ENCODE data around the gene EGFL6.
"Not testable (repeated sequence)": the region's sequence is repeated elsewhere in the genome, so short reads cannot be mapped to it uniquely, and the experiment has no call there.

The EGFL6 gene

DNA sequence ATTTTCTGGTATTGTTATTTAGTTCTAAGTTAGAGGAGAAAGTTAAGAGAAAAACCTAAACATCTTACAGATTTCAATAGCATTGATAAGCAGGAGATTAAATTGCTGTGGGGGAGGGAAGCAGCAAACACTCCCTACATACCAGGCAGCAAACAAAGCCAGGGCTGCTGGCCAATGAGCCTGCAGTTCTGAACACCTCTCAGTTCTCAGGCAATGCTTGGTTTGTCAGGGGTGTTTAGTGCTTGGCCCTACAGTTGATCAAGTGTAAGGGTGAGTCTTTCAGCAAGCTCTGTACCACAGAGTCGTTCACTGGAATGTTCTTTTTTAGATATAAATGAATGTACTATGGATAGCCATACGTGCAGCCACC lies 38.6 kb downstream of the EGFL6 start:
- Histone ChIP-seq H3K9me3 (ENCODE audit: insufficient read depth, low read length) (no peaks in the 10 kb centered on the region), H3K9ac (ENCODE audit: insufficient read length, low read depth) (no peak overlapping the region), H3K27me3 (ENCODE audit: insufficient read depth, insufficient read length) (no peaks in the 10 kb centered on the region), H3K4me3 (ENCODE audit: insufficient read length, low read depth) (no peak overlapping the region), H3K36me3 (ENCODE audit: insufficient read depth, insufficient read length, low read length) (no peaks in the 10 kb centered on the region), H3K4me1 (ENCODE audit: insufficient read depth, insufficient read length) (no peaks in the 10 kb centered on the region)
- TF ChIP-seq YY1 (IDR thresholded peaks at IDR 0.05; ENCODE audit: insufficient read depth, insufficient read length), result no peak
- TF ChIP-seq SUZ12 (IDR thresholded peaks at IDR 0.05; ENCODE audit: extremely low read depth, insufficient read depth, insufficient read length), result no peak
- no peak for TF ChIP-seq ZNF274 (IDR thresholded peaks at IDR 0.05; ENCODE audit: low read depth, low read length)
- peak; percentile 15 for DNase-seq (ENCODE audit: low read depth, low spot score)

DNA sequence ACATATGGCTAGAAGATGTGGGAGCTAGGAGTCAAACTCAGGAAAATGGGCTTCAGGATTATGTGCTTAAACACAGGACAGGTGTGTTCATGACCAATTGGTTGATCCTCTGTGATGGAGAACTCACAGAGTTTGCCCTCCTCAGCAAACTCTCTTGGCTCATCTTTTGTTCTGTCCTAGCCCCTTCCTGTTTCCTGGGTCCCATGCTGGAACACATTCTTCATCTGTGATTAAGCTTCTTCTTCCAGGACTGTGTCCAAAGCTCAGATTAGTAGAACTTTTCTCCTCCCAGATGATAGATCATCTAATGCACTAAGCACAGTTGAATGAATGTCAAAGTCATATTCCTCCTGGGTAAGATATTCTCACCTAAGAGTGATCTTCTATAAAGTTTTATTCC lies 44.8 kb downstream of the EGFL6 start:
- DNase-seq (ENCODE audit: low read depth, low spot score), result no peak
- Histone ChIP-seq H3K4me1 (ENCODE audit: insufficient read depth, insufficient read length) (no peaks in the 10 kb centered on the region), H3K36me3 (ENCODE audit: insufficient read depth, insufficient read length, low read length) (no peaks in the 10 kb centered on the region), H3K9me3 (ENCODE audit: insufficient read depth, low read length) (peaks cover 9% of the 10 kb centered on the region; the same call in 1 of the 2 replicates), H3K4me3 (ENCODE audit: insufficient read length, low read depth) (no peak overlapping the region), H3K9ac (ENCODE audit: insufficient read length, low read depth) (no peak overlapping the region), H3K27me3 (ENCODE audit: insufficient read depth, insufficient read length) (no peaks in the 10 kb centered on the region)
- TF ChIP-seq SUZ12 (IDR thresholded peaks at IDR 0.05; ENCODE audit: extremely low read depth, insufficient read depth, insufficient read length) (no peak), ZNF274 (IDR thresholded peaks at IDR 0.05; ENCODE audit: low read depth, low read length) (no peak), YY1 (IDR thresholded peaks at IDR 0.05; ENCODE audit: insufficient read depth, insufficient read length) (no peak)

GRCh38 chrX:13620207-13620606 lies 50.8 kb downstream of the EGFL6 start:
- Histone ChIP-seq H3K9ac (ENCODE audit: insufficient read length, low read depth) (no peak overlapping the region), H3K9me3 (ENCODE audit: insufficient read depth, low read length) (peaks cover 17% of the 10 kb centered on the region; the same call in 1 of the 2 replicates), H3K27me3 (ENCODE audit: insufficient read depth, insufficient read length) (no peaks in the 10 kb centered on the region), H3K4me1 (ENCODE audit: insufficient read depth, insufficient read length) (peaks cover 4% of the 10 kb centered on the region), H3K4me3 (ENCODE audit: insufficient read length, low read depth) (no peak overlapping the region), H3K36me3 (ENCODE audit: insufficient read depth, insufficient read length, low read length) (no peaks in the 10 kb centered on the region)
- peak; percentile 50 for DNase-seq (ENCODE audit: low read depth, low spot score)
- TF ChIP-seq ZNF274 (IDR thresholded peaks at IDR 0.05; ENCODE audit: low read depth, low read length) (no peak), SUZ12 (IDR thresholded peaks at IDR 0.05; ENCODE audit: extremely low read depth, insufficient read depth, insufficient read length) (no peak), YY1 (IDR thresholded peaks at IDR 0.05; ENCODE audit: insufficient read depth, insufficient read length) (no peak)

DNA sequence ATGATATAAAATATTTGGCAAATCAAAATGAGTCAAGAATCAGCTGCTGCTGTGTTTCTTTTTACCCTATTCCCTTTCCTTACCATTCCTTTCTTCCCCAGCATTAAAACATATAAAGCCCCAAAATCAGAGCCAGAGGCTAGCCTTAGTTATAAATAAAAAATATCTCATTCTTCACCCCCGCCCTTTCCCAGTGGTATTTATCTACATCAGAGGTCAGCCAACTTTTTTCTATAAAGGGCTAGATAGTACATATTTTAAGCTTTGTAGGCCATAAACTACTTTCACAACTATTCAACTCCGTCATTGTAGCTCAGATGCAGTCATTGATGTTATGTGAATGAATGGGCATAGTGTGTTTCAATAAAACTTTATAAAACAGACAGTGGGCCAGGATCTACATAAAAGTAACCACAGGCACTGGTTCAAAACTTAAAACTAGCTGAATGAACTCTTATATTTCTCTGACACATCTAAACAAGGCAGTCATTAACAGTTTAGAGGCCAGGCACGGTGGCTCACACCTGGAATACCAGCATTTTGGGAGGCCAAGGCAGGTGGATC lies 53.1 kb downstream of the EGFL6 start:
- TF ChIP-seq ZNF274 (IDR thresholded peaks at IDR 0.05; ENCODE audit: low read depth, low read length) (no peak), SUZ12 (IDR thresholded peaks at IDR 0.05; ENCODE audit: extremely low read depth, insufficient read depth, insufficient read length) (no peak), YY1 (IDR thresholded peaks at IDR 0.05; ENCODE audit: insufficient read depth, insufficient read length) (no peak)
- Histone ChIP-seq H3K27me3 (ENCODE audit: insufficient read depth, insufficient read length) (no peaks in the 10 kb centered on the region), H3K4me1 (ENCODE audit: insufficient read depth, insufficient read length) (peaks cover 4% of the 10 kb centered on the region), H3K9ac (ENCODE audit: insufficient read length, low read depth) (no peak overlapping the region), H3K36me3 (ENCODE audit: insufficient read depth, insufficient read length, low read length) (no peaks in the 10 kb centered on the region), H3K9me3 (ENCODE audit: insufficient read depth, low read length) (peaks cover 17% of the 10 kb centered on the region; the same call in 1 of the 2 replicates), H3K4me3 (ENCODE audit: insufficient read length, low read depth) (no peak overlapping the region)
- no peak for DNase-seq (ENCODE audit: low read depth, low spot score)

GRCh38 chrX:13627306-13627705 lies 57.9 kb downstream of the EGFL6 start:
- DNase-seq (ENCODE audit: low read depth, low spot score), result no peak
- H3K4me3 ChIP-seq (ENCODE audit: insufficient read length, low read depth), result no peak overlapping the region
- no peaks in the 10 kb centered on the region for H3K27me3 ChIP-seq (ENCODE audit: insufficient read depth, insufficient read length)
- no peaks in the 10 kb centered on the region for H3K36me3 ChIP-seq (ENCODE audit: insufficient read depth, insufficient read length, low read length)
- no peaks in the 10 kb centered on the region for H3K4me1 ChIP-seq (ENCODE audit: insufficient read depth, insufficient read length)
- no peak overlapping the region for H3K9ac ChIP-seq (ENCODE audit: insufficient read length, low read depth)
- TF ChIP-seq ZNF274 (IDR thresholded peaks at IDR 0.05; ENCODE audit: low read depth, low read length) (no peak), SUZ12 (IDR thresholded peaks at IDR 0.05; ENCODE audit: extremely low read depth, insufficient read depth, insufficient read length) (no peak), YY1 (IDR thresholded peaks at IDR 0.05; ENCODE audit: insufficient read depth, insufficient read length) (no peak)
- H3K9me3 ChIP-seq (ENCODE audit: insufficient read depth, low read length), result peaks cover 14% of the 10 kb centered on the region; the same call in 1 of the 2 replicates

GRCh38 chrX:13637224-13637623 lies 67.8 kb downstream of the EGFL6 start:
- not testable (repeated sequence) for DNase-seq (ENCODE audit: low read depth, low spot score); H3K27me3 ChIP-seq (ENCODE audit: insufficient read depth, insufficient read length); H3K4me1 ChIP-seq (ENCODE audit: insufficient read depth, insufficient read length); H3K4me3 ChIP-seq (ENCODE audit: insufficient read length, low read depth); H3K9ac ChIP-seq (ENCODE audit: insufficient read length, low read depth); H3K36me3 ChIP-seq (ENCODE audit: insufficient read depth, insufficient read length, low read length)
- H3K9me3 ChIP-seq (ENCODE audit: insufficient read depth, low read length), result peaks cover 19% of the 10 kb centered on the region; the same call in 1 of the 2 replicates

GRCh38 chrX:13638021-13638420 lies 68.6 kb downstream of the EGFL6 start:
- Histone ChIP-seq H3K9me3 (ENCODE audit: insufficient read depth, low read length) (peaks cover 19% of the 10 kb centered on the region; the same call in 1 of the 2 replicates), H3K9ac (ENCODE audit: insufficient read length, low read depth) (no peak overlapping the region), H3K27me3 (ENCODE audit: insufficient read depth, insufficient read length) (no peaks in the 10 kb centered on the region), H3K4me1 (ENCODE audit: insufficient read depth, insufficient read length) (no peaks in the 10 kb centered on the region), H3K4me3 (ENCODE audit: insufficient read length, low read depth) (no peak overlapping the region), H3K36me3 (ENCODE audit: insufficient read depth, insufficient read length, low read length) (no peaks in the 10 kb centered on the region)
- TF ChIP-seq YY1 (IDR thresholded peaks at IDR 0.05; ENCODE audit: insufficient read depth, insufficient read length) (no peak), ZNF274 (IDR thresholded peaks at IDR 0.05; ENCODE audit: low read depth, low read length) (no peak), SUZ12 (IDR thresholded peaks at IDR 0.05; ENCODE audit: extremely low read depth, insufficient read depth, insufficient read length) (no peak)
- no peak for DNase-seq (ENCODE audit: low read depth, low spot score)
